ENCODE data around the gene DLGAP4.

DLGAP4 gene

GRCh38 chr20:36342331-36343120 lies 36.4 kb downstream of the DLGAP4 start:
- Histone ChIP-seq H3K4me3 (ENCODE audit: insufficient read depth, low read length, poor library complexity, severe bottlenecking) (no peak overlapping the region), H3K79me2 (ENCODE audit: insufficient read depth, low read length) (no peaks in the 10 kb centered on the region), H3K36me3 (ENCODE audit: low read length) (no peaks in the 10 kb centered on the region), H4K20me1 (ENCODE audit: low read depth, low read length) (no peaks in the 10 kb centered on the region), H3K9ac (ENCODE audit: low read length) (no peak overlapping the region), H3K4me2 (ENCODE audit: low read depth, low read length, poor library complexity, severe bottlenecking) (no peak overlapping the region), H3F3A (ENCODE audit: insufficient read depth) (no peaks in the 10 kb centered on the region), H3K9me2 (replicated peaks; ENCODE audit: insufficient read depth, low read length) (no peaks in the 10 kb centered on the region), H3K9me3 (ENCODE audit: insufficient read depth, low read length) (no peaks in the 10 kb centered on the region), H2AFZ (ENCODE audit: low read depth, low read length, severe bottlenecking) (no peak overlapping the region), H3K27ac (ENCODE audit: low read depth, low read length) (no peak overlapping the region), H3K27me3 (ENCODE audit: low read length) (no peaks in the 10 kb centered on the region)
- TF ChIP-seq EZH2phosphoT487 (conservative IDR thresholded peaks at IDR 0.05; ENCODE audit: low read length) = no peak
- TF ChIP-seq CTCF (IDR thresholded peaks at IDR 0.05; ENCODE audit: insufficient read depth, low read length, poor library complexity, severe bottlenecking) = no peak

- Histone ChIP-seq H3K4me3 (ENCODE audit: insufficient read depth, low read length, poor library complexity, severe bottlenecking) (no peak overlapping the region), H3F3A (ENCODE audit: insufficient read depth) (no peaks in the 10 kb centered on the region), H3K79me2 (ENCODE audit: insufficient read depth, low read length) (no peaks in the 10 kb centered on the region), H2AFZ (ENCODE audit: low read depth, low read length, severe bottlenecking) (no peak overlapping the region), H3K27me3 (ENCODE audit: low read length) (no peaks in the 10 kb centered on the region), H3K27ac (ENCODE audit: low read depth, low read length) (no peak overlapping the region), H4K20me1 (ENCODE audit: low read depth, low read length) (no peaks in the 10 kb centered on the region), H3K9me3 (ENCODE audit: insufficient read depth, low read length) (no peaks in the 10 kb centered on the region), H3K4me2 (ENCODE audit: low read depth, low read length, poor library complexity, severe bottlenecking) (no peak overlapping the region), H3K9ac (ENCODE audit: low read length) (no peak overlapping the region), H3K36me3 (ENCODE audit: low read length) (no peaks in the 10 kb centered on the region), H3K9me2 (replicated peaks; ENCODE audit: insufficient read depth, low read length) (no peaks in the 10 kb centered on the region)
- TF ChIP-seq EZH2phosphoT487 (conservative IDR thresholded peaks at IDR 0.05; ENCODE audit: low read length) = no peak
- no peak for TF ChIP-seq CTCF (IDR thresholded peaks at IDR 0.05; ENCODE audit: insufficient read depth, low read length, poor library complexity, severe bottlenecking)
Observed at GRCh38 chr20:36343641-36344040, 37.5 kb downstream of the DLGAP4 start.

GRCh38 chr20:36344517-36345132 lies 38.5 kb downstream of the DLGAP4 start:
- Histone ChIP-seq H3K36me3 (ENCODE audit: low read length) (no peaks in the 10 kb centered on the region), H3K9me2 (replicated peaks; ENCODE audit: insufficient read depth, low read length) (no peaks in the 10 kb centered on the region), H3F3A (ENCODE audit: insufficient read depth) (no peaks in the 10 kb centered on the region), H2AFZ (ENCODE audit: low read depth, low read length, severe bottlenecking) (no peak overlapping the region), H3K9me3 (ENCODE audit: insufficient read depth, low read length) (no peaks in the 10 kb centered on the region), H3K79me2 (ENCODE audit: insufficient read depth, low read length) (no peaks in the 10 kb centered on the region), H3K9ac (ENCODE audit: low read length) (no peak overlapping the region), H3K27ac (ENCODE audit: low read depth, low read length) (no peak overlapping the region), H3K4me2 (ENCODE audit: low read depth, low read length, poor library complexity, severe bottlenecking) (no peak overlapping the region), H3K4me3 (ENCODE audit: insufficient read depth, low read length, poor library complexity, severe bottlenecking) (no peak overlapping the region), H4K20me1 (ENCODE audit: low read depth, low read length) (no peaks in the 10 kb centered on the region), H3K27me3 (ENCODE audit: low read length) (no peaks in the 10 kb centered on the region)
- TF ChIP-seq CTCF (IDR thresholded peaks at IDR 0.05; ENCODE audit: insufficient read depth, low read length, poor library complexity, severe bottlenecking) (no peak), EZH2phosphoT487 (conservative IDR thresholded peaks at IDR 0.05; ENCODE audit: low read length) (no peak)
